Activated T-helper 17 cell treated with anti-CD3 and anti-CD28 coated beads, Interleukin-2, amount 50 U/mL, for 72 hours (primary cell): Measurements from ENCODE around the gene NEDD4L. TPM values are rescaled to one million over a fixed set of nuclear protein-coding genes. Genes with fewer than 3 reads are reported as not detected.
A peak's percentile ranks its signal among the peaks of the same experiment; 100 is the strongest.

Experiments used
- ATAC-seq: fragments of 150-1000 bp; cut with Tn5 transposase; replicated peaks from 2 replicates; pipeline ENCODE4 v1.10.0; 2021; ENCODE audit warnings: mild to moderate bottlenecking, moderate library complexity
- H3K27ac Mint-ChIP-seq: one replicate; pipeline ENCODE4 v1.8.0; 2022; ENCODE audit warnings: mixed read lengths
- H3K27me3 Mint-ChIP-seq: one replicate; pipeline ENCODE4 v1.8.0; 2022; ENCODE audit warnings: mixed read lengths
- H3K36me3 Mint-ChIP-seq: one replicate; pipeline ENCODE4 v1.8.0; 2022; ENCODE audit warnings: low read depth, mild to moderate bottlenecking, mixed read lengths
- H3K4me1 Mint-ChIP-seq: one replicate; pipeline ENCODE4 v1.8.0; 2022; ENCODE audit warnings: mixed read lengths
- H3K4me3 Mint-ChIP-seq: one replicate; pipeline ENCODE4 v1.8.0; 2022; ENCODE audit warnings: mild to moderate bottlenecking, mixed read lengths
- H3K9me3 Mint-ChIP-seq: one replicate; pipeline ENCODE4 v1.8.0; 2022; ENCODE audit warnings: mixed read lengths
- total RNA-seq, 2 donors: library from RNA; stranded (reverse); gene quantifications; one replicate each; pipeline ENCODE4 v1.2.3, GENCODE V29; 2022

Gene NEDD4L
- total RNA-seq, 2 donors from 2014 or later: 6.5 to 8.0 TPM

DNA sequence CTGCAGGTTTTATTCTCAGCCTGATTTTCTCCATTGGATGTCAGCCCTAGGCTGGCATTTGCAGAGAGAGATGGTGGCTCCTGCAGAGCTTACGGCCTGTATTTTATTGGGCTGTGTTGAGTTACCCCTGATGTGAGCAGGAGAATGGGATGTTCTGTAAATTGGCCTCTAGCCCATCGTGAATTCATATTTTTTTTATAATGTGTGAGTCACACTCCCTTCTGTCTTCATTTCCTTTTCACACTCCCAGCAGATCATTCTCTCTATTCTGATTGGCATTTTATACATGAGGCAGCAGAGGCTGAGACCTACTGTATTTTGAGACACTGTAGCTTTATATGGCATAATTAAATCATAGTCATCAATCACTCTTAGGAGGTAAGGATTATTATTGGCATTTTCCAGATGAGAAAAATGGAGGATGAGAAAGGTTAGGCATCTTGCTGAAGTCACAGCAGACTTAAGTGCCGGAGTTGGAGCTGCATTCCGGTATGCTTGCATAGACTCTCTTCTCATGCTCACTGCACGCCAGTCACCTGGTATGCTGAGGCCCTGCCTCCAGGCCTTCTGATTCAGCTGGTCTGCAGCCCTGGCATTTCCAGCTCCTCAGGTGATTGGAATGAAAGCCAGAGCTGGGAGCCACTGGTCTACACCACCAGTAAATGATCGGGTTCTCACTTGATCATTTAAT is 142.4 kb downstream of the NEDD4L start:
- Mint-ChIP-seq H3K4me1 (no peaks in the 10 kb centered on the region), H3K36me3 (no peaks in the 10 kb centered on the region), H3K27ac (no peak overlapping the region), H3K27me3 (no peaks in the 10 kb centered on the region), H3K9me3 (no peaks in the 10 kb centered on the region), H3K4me3 (no peak overlapping the region)
- no peak for ATAC-seq

DNA sequence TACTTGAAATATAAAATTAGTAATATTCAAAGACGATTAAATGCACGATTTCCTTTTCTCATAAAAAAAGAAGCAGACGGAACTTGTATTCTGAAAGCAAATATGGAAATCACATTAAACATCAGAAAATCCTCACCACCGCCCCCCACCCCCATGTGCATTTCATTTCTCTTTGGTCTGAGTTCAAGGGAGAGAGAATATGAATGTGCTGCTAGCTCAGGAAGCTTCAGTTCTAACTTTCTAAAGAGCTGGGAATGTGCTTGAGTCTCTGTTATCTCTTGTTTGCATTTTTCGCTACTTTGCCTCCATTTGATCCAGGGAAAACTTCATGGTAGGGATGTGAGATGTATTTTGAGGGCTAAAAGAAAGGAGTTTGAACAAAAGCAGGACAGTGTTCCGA is 143.6 kb downstream of the NEDD4L start:
- H3K4me1 Mint-ChIP-seq: no peaks in the 10 kb centered on the region
- no peak for ATAC-seq

DNA sequence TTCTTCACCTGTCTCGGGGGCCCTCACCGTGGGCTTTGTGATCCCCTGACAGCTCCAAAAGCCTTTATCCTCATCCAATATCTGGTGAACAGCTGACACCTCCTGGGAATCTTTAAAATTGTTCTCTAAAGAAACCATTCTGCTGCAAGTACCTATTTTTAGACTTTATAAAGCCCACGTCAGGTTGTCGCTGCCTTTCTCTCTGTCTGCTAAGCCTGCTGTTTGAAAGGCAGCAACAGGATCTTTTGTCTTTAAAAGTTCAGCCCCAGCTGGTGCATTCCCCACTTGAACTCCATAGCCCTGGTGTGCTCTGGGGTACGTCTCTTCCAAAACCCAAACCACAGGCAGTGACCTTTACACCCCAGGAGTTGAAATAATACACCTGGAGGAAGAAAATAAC is 145.0 kb downstream of the NEDD4L start:
- Mint-ChIP-seq H3K4me3 (no peak overlapping the region), H3K27me3 (peaks cover 6% of the 10 kb centered on the region), H3K9me3 (no peaks in the 10 kb centered on the region), H3K36me3 (no peaks in the 10 kb centered on the region), H3K27ac (no peak overlapping the region), H3K4me1 (no peaks in the 10 kb centered on the region)
- no peak for ATAC-seq

More for the DNA sequence above, 143.6 kb downstream of the NEDD4L start:
- Mint-ChIP-seq H3K4me3 (no peak overlapping the region), H3K9me3 (no peaks in the 10 kb centered on the region), H3K36me3 (no peaks in the 10 kb centered on the region), H3K27ac (no peak overlapping the region), H3K27me3 (no peaks in the 10 kb centered on the region)

DNA sequence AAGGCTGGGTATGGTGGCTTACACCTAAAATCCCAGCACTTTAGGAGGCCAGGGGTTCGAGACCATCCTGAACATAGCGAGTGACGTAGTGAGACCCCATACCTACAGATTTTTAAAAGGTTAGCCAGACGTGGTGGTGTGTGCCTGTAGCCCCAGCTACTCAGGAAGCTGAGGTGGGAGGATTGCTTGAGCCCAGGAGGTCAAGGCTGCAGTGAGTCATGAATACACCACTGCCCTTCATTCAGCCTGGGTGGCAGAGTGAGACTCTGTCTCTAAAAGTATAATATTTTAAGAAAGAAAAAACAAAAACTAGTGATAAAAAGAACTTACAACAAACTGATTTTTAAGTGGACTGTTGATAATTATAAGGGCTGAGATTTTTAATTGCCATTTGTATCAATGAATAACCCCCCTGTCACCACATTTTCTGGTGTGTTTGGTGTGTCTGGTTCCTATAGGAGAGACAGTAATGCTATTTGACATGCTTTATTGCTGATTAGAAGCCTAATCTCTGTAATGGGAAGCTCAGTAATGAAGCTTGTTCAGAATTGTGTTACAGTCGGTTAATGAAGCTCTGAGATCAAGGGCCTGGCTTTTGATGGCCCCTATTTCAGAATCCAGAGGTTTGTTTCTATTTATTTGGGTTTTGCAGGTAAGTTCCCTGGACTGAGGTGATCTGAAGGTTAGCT is 147.0 kb downstream of the NEDD4L start:
- no peaks in the 10 kb centered on the region for H3K36me3 Mint-ChIP-seq
- no peaks in the 10 kb centered on the region for H3K4me1 Mint-ChIP-seq
- ATAC-seq: no peak
- H3K27ac Mint-ChIP-seq: no peak overlapping the region
- peaks cover 11% of the 10 kb centered on the region for H3K27me3 Mint-ChIP-seq
- no peak overlapping the region for H3K4me3 Mint-ChIP-seq
- H3K9me3 Mint-ChIP-seq: no peaks in the 10 kb centered on the region

DNA sequence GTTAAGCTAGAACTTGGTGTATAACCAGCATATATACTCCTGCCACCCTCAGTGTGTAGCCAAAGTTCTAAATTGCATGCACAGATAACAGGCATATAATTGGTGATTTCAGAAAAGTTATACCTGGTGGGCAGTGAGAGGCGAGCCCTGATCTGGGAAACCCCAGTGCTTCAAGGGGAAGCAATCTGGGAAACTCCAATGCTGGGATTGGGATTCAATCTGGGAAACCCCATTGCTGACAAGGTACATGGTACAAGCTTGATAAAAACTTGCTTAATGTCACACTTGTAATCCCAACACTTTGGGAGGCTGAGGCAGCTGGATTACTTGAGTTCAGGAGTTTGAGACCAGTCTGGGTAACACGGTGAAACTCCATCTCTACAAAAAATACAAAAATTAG is 147.6 kb downstream of the NEDD4L start:
- no peak for ATAC-seq
- Mint-ChIP-seq H3K27ac (no peak overlapping the region), H3K4me1 (no peaks in the 10 kb centered on the region), H3K36me3 (no peaks in the 10 kb centered on the region), H3K9me3 (no peaks in the 10 kb centered on the region), H3K4me3 (no peak overlapping the region), H3K27me3 (peaks cover 11% of the 10 kb centered on the region)

DNA sequence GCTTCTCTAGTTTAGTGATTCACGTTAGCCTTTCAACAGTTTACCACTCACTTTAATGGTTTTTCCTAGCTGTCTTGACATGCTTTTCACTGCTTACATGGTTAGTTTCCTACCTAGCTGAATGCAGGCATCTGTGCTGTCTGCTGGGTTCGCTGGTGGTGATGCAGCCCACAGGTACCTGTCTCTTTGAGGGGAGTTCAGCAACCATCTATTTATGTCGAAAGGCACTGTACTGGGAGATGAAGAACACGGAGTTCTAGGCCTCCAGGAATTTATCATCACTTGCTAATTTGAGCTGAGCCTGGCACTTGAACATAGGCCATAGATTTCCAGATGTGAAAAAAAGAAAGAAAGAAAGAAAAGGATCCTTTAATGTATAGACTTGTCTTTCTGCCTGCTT is 148.5 kb downstream of the NEDD4L start:
- no peak for ATAC-seq
- Mint-ChIP-seq H3K27me3 (peaks cover 15% of the 10 kb centered on the region), H3K27ac (no peak overlapping the region), H3K9me3 (no peaks in the 10 kb centered on the region), H3K4me3 (no peak overlapping the region), H3K36me3 (no peaks in the 10 kb centered on the region), H3K4me1 (no peaks in the 10 kb centered on the region)

DNA sequence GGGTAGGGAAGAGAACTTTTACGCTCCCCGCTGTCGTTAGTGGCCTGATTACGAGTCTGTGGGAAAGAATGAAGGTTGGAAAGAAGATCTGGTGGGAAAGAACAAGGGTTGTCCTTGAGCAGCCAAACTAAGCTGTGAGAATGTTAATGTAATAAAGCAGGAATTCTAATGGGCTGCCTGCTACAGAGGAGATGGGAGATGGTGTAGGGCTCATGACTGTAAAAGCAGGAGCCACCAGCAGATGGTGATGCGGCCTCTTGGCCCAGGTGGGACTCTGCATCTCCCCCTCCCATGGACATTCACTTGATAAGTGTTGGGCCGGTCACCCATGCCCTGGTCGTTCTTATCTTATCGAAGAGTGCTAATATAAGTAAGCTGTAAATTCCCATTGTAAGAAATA is 150.0 kb downstream of the NEDD4L start:
- Mint-ChIP-seq H3K4me3 (no peak overlapping the region), H3K9me3 (no peaks in the 10 kb centered on the region), H3K27ac (no peak overlapping the region), H3K27me3 (peaks cover 15% of the 10 kb centered on the region), H3K36me3 (no peaks in the 10 kb centered on the region), H3K4me1 (no peaks in the 10 kb centered on the region)
- no peak for ATAC-seq

DNA sequence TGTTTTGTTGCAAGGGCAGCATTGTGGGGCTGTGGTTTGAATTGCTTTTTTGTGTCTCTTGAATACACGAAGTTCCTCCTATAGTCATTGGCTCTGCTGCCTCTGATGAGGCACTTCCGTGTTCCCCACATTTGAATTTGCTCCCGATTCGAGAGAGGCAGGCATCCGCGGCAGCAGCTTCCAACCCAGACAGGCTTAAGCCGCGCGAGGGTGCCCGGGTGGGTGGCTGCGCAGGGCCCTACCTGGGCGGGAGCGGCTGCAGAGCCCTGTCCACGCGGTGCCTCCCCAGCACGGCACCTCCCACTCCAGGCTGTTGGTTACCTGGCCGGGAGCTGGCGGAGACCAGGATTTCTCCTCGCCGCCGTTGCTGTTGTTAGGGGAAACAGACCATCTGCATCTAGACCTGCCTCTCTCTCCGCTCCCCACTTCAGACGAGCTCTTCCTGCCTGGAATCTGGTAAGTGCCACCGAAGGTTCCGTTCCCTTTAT is 151.3 kb downstream of the NEDD4L start:
- Mint-ChIP-seq H3K27ac (no peak overlapping the region), H3K36me3 (no peaks in the 10 kb centered on the region), H3K9me3 (no peaks in the 10 kb centered on the region), H3K4me1 (no peaks in the 10 kb centered on the region), H3K4me3 (peak overlapping the region; percentile 62), H3K27me3 (peaks cover 15% of the 10 kb centered on the region)
- peak; percentile 70 for ATAC-seq

DNA sequence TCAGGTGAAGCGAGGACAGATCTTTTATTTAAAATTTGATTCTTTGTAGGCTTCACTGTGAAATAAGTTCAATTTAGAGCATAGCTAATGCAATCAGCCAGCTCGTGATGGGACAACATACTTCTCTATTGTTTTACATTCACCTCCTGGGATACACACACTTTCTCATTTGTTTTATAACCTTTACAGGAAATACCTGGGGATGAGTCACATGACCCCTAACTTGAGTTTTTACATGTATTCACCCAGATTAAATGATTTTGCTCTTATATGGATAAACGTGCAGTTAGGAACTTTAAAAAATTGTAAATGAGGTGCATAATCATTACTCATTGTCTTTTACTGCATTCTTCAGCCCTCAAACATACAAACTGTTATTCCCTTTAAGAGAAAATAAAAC is 152.1 kb downstream of the NEDD4L start:
- no peaks in the 10 kb centered on the region for H3K4me1 Mint-ChIP-seq
- peaks cover 15% of the 10 kb centered on the region for H3K27me3 Mint-ChIP-seq
- H3K9me3 Mint-ChIP-seq: no peaks in the 10 kb centered on the region
- ATAC-seq: no peak
- no peaks in the 10 kb centered on the region for H3K36me3 Mint-ChIP-seq
- H3K4me3 Mint-ChIP-seq: peak overlapping the region; percentile 62
- H3K27ac Mint-ChIP-seq: no peak overlapping the region

DNA sequence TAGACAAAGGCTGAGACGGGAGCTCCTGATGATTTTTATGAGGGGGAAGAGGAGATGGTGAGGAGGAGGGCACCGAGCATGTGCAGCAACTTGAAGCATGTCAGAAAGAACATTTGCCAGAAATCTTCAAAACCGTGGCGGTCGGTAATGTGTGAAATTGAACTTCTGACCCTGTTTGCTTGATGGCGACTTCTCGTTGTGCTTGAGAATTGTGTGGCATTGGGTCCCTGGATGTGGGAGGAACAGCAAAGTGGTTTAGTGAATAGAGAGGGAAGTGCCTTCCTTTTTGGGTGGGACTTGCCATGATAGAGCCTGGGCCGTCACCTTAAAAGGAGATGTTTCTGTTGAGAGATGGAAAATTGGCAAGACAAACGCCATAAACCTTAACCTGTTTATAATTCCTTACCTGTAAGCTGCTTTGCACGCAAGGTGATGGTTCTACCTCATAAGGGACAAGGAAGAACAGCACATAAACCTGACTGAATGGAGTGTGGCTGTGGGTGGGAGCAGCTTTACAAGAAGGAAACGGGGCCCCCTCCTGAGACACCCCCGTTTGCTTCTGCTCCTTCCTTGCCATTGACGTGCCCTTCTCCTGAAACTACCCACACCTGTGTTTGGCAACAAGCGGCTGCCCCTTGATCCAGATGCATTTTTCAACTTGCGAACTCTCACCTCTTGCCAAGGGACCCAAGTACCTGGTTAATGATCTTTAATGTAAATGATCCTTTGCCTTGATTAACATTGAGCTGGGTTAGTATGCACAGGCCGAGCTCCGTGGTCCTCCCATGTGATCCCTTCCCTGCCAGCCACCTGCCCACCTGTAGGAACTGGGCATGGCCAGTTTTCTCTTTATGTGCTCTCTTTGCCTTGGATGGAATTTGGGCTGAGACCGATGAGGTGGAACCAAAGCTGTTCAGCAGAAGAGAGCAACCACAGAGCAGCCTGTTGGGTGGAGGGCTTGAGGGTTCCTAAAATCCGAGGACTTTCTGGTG is 153.2 kb downstream of the NEDD4L start:
- Mint-ChIP-seq H3K27ac (no peak overlapping the region), H3K27me3 (peaks cover 15% of the 10 kb centered on the region), H3K36me3 (no peaks in the 10 kb centered on the region), H3K4me3 (no peak overlapping the region), H3K9me3 (no peaks in the 10 kb centered on the region), H3K4me1 (no peaks in the 10 kb centered on the region)
- no peak for ATAC-seq

DNA sequence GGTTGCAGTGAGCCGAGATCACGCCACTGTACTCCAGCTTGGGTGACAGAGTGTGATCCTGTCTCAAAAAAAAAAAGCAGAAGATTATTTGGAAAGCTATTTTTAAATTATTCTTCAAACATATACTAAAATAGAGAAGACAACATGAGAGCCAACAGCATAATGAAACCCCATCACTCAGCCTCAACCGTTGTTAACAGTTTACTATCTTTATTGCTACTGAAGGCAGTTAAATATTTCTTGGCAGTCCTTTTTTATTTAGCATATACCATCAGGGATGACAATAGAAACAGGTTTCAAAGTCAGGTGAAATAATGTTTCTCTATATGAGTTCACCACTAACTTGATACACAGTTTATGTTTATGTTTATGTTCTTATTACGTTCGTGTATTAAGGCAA is 157.2 kb downstream of the NEDD4L start:
- Mint-ChIP-seq H3K4me3 (no peak overlapping the region), H3K27ac (no peak overlapping the region), H3K4me1 (no peaks in the 10 kb centered on the region), H3K36me3 (no peaks in the 10 kb centered on the region), H3K9me3 (no peaks in the 10 kb centered on the region), H3K27me3 (peaks cover 4% of the 10 kb centered on the region)
- no peak for ATAC-seq

DNA sequence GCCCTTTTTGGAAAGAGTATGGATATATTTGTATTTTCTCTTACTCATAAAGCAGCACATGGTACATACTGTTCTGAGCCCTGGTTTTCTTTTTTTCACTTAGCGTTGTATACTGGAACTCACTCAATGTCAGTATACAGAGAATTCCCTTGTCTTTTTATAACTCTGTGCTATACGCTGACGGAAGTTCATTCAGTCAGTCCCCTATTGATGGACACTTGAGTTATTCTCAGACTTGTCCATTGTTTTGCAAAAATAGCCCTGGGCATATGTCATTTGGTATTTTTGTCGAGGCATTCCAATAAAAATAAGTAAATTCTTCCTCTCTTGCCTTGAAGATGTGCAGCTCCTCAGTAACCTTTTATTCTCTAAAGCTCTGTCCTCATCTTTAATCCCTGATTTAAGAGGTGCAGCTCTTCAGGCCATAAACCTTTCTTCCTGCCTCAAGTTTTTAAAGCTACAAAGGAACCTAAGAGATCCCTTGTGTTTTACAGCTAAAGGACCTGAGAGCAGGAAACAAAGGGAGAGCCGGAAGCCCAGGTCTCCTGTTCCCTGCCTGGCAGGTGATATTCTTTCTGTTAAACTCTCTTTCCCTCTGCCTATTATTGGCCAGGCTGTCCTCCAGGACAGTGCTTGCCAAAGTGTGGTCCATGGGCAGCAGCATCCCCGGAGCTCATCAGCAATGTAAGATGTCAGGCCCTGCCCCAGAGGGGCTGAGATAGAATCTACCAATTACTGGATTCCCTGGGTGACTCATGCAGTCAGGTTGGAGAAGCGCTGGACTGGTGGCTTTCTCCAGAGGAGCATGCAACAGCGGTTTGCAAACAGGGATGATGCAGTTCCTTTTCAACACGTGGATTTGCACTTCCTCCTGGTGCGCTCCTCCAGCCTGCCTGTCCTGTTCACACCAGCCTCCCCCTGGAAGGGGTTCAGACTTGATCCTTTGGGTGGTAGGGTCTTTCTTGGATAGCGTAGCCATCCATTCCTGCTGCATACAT is 158.0 kb downstream of the NEDD4L start:
- Mint-ChIP-seq H3K4me3 (no peak overlapping the region), H3K36me3 (no peaks in the 10 kb centered on the region), H3K27ac (no peak overlapping the region), H3K4me1 (no peaks in the 10 kb centered on the region), H3K9me3 (no peaks in the 10 kb centered on the region), H3K27me3 (no peaks in the 10 kb centered on the region)
- no peak for ATAC-seq

DNA sequence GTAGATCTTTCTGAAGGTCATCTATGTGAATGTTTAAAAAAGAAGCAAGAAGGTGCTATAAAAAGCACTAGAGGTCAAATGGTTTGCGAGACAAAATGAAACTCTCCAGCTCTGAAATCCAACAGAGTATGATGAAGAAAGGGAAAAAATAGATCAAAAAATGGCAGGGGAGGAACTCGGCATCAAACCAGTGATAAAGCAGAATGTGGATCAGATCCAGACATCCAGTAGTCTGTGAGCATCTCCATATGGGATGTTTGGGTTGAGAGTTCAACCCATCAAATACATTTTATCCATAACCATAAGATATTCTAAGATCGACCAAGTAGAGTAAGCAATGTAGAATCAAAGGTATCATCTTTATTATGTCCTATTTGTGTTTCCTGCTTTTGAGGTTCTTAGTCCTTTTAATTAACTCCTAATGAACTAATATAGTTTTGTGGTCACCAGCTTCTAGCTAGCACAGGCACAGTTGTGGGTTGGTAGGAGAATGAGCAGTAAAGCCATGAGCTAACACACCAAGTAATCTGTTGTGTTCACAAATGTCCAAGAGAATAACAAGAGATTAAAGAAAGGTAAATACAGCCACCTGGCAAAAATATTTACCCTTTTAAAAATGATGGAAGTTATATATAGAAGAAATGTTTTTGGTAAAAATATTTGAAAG is 160.9 kb downstream of the NEDD4L start:
- Mint-ChIP-seq H3K4me1 (no peaks in the 10 kb centered on the region), H3K27me3 (no peaks in the 10 kb centered on the region), H3K9me3 (no peaks in the 10 kb centered on the region), H3K4me3 (no peak overlapping the region), H3K27ac (no peak overlapping the region), H3K36me3 (no peaks in the 10 kb centered on the region)
- no peak for ATAC-seq
